Measurements from ENCODE around the gene LIM2.

The LIM2 gene

GRCh38 chr19:51394050-51394836 is 6.5 kb upstream of the LIM2 start:
- peak; percentile 86 to 95 for DNase-seq

DNA sequence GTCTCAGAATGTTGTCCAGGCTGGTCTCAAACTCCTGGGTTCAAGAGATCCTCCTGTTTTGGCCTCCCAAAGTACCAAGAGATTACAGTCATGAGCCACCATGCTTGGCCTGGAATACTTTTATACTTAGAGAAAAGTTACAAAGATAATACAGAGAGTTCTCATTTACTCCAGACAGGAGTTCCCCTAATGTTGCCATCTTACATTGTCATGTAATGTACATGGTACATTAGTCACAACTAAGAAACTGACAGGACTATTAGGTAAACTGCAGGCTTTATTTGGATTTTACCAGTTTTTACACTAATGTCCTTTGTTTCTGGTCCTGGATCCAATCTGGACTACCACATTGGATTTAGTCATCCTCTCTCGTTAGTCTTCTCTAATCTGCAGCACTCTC is 4.9 kb upstream of the LIM2 start:
- no peak for DNase-seq

GRCh38 chr19:51391073-51391611 is 3.4 kb upstream of the LIM2 start:
- DNase-seq: no peak

DNA sequence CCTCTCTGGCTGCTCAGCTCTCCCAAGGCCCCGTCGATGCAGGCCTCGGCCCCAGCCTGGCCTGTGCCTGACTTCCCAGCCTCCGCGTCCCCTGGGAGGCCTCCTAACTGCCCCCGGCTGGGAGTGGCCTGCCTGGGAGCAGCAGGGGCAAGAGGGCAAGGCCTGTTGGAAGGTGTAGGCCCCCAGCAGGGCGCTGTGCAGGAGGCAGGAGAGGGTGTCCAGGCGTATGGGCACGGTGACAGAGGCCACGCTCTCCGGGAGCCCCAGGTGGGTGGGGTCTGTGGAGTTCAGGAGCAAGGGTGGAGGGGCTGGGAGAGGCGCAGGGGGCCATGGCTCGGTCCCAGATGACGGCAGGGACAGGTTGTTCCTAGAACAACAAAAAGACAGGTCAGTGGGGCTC is 1.4 kb upstream of the LIM2 start:
- no peak for DNase-seq

GRCh38 chr19:51386882-51387520 is 773 bp downstream of the LIM2 start:
- DNase-seq: no peak

- no peak for DNase-seq
Measured at GRCh38 chr19:51382004-51382403, 5.8 kb downstream of the LIM2 start.

GRCh38 chr19:51380379-51380778 is 7.4 kb downstream of the LIM2 start:
- no peak for DNase-seq

DNA sequence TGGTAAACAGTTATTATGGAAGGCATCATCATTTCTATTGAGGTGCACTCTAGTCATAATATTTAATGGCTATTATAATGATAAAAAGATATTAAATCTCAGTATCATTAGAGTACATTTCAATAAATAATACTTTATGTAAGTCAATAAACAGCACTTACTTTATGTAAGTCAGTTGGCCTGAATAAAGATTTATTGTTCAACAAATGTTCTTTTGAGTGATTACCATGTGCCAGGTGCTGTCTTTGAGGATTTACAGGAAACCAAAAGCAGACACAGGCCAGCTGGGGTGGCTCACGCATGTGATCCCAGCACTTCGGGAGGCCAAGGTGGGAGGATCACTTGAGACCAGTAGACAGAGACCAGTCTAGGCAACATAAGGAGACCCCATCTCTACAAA is 10.4 kb downstream of the LIM2 start:
- no peak for DNase-seq

- DNase-seq: peak in 1 of 2 donors; percentile 68
Measured at GRCh38 chr19:51375504-51376221, 12.1 kb downstream of the LIM2 start.

- DNase-seq: peak; percentile 79
Measured at GRCh38 chr19:51372649-51373504, 14.9 kb downstream of the LIM2 start, which contains the start of gene NKG7. Gene NKG7 (minus strand): TSS chr19:51372654. CDS start chr19:51372535, 119 bp downstream.

GRCh38 chr19:51372021-51372648 is 15.6 kb downstream of the LIM2 start:
- no peak for DNase-seq

DNA sequence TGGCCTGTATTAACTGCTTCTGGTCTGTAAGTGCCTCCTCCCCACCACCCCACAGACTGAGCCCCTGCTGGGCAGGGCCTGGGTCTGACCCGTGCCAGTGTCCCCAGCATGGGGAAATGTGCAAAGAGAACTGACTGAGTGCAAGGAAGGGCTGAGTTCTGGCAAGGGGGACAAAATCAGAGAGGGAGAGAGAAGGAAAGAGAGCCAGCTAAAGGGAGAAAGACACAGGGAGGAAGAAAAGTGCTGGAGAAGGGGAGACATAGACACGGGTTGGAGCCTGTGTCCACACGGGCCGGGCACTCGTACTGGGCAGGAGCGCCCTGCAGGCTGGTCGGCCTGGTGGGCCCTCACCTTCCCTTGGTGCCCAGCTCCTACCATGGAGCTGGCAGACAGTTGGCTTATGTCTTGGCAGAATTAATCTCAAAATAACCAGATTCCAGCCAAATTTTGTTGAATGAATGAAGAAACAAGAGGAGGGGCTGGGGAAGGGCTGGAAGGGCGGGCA is 16.5 kb downstream of the LIM2 start:
- DNase-seq: no peak

- DNase-seq: no peak
Measured at GRCh38 chr19:51370230-51370629, 17.5 kb downstream of the LIM2 start.

DNA sequence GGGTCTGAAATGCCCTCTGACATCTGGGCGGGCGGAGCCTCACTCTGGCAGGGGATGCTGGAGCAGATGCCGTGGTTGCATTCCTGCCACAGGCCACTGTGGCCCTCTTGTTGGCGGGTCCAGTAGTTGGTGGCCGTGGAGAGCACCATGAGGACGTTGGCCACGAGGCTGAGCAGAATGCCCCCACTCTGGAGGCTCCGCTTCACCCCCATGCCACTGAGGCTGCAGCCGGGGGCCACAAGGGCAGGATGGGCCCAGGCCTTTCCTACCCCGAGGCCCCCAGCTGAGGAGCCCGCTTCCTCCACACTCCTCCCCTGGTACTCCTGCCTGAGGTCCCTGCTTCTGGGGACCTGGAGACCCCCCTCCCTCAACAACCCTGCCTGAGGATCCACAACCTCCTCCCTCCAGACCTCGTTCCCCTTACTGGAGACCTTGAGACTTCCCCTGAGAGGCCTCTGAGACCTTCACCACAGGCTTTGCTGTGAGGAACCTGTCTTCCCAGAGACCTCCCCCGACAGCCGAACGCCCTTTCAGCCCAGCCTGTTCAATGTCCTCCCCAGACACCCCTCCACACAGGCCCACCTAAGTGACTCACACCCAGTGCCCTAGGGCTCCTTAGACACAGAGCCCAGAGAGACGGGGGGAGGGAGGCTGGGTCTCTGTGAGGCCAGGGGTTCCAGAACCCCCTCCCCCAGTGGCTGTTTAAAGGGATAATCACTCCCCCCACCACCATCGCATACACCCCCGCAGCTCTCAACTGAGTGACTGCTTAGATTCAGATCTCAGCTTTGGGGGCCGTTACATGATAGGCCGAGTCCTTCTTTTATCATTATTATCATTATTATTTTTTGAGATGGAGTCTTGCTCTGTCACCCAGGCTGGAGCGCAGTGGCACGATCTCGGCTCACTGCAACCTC is 19.1 kb downstream of the LIM2 start, which contains the start of gene CLDND2:
Gene CLDND2 (minus strand): TSS at position 638 of the 917 bp plus-strand sequence. CDS start 426 bp downstream, at position 212.
- peak in 1 of 2 donors; percentile 25 for DNase-seq

DNA sequence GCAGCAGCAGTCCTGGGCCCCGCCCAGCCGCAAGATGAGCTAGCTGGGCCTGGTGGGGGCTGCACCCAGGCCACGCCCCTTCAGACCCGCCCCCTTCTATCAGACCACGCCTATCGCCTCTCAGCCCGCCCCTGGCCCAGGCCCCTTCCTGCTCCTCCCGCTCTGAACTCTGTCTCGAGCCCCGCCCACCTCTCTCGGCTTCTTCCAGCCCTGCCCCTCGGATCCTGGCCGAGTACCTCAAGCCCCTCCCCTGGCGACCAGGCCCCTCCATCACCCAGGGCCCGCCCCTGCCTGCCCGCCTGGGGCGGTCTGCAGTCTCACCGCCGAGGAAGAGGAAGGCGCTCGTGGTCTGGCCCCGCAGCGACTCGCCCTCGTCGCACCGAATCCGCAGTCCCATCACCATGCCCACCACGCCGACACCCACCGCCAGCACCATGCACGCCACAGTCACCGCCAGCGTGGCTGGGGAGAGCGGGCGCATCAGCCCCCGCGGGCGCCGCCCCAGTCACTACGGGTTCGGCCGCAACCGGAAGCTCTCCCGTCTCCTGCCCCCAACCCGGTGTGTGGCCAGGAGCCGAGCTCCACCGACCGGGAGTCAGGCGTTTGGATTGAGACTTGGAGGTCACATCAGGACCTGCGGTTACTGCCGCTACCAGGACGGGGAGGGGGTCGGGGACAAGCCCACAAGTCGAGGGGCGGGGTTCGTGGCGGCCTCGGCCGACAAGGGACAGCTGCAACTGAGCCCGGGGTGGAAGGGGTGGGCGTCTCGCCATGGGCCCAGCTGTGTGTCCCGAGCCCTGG is 20.0 kb downstream of the LIM2 start:
- peak; percentile 98 to 100 for DNase-seq

DNA sequence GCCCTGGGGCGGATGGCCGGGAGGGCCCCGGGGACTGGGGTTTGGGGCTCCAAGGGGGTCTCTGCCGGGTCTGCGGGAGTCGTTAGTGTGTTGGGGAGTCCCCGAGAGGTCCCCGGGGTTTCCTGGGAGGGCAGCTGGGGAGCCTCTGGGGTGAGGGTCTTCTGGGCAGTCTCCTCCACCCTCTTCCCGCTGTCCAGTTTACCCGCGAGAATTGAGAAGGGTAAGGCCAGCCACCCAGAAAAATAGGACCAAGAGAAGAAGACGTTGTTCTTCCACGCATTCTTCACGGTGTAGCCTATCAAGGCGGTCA is 20.6 kb downstream of the LIM2 start:
- DNase-seq: no peak

GRCh38 chr19:51366389-51367254 is 21.2 kb downstream of the LIM2 start:
- peak; percentile 94 to 96 for DNase-seq

DNA sequence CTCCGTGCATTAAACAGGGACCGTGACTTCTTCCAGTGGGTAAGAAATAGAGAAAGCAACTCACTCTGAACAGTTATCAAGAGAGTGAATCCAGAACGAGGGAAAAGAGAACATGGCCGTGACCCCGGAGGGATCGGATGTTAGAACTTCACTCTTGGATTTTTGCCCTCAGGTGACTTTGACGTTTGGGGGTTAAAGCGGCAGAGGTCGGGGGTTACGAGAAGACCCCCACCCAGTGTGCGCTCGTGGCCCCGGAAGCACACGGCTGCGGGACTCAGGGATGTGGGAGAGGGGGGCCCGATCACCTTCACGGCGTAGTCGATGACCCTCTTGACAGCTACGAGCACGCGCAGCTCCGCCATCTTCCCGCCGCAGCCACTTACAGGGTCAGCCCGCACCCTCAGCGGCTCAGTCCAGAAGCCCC is 21.8 kb downstream of the LIM2 start, which contains the start of gene ETFB:
Gene ETFB (minus strand): TSS at position 424 of the 424 bp plus-strand sequence. CDS start 62 bp downstream, at position 362.
- DNase-seq: no peak

Measured in stimulated activated CD4-positive, alpha-beta T cell treated with anti-CD3 and anti-CD28 coated beads, Interleukin-2, amount 100 ng/mL, for 24 hours (primary cell).